Activated CD4-positive, alpha-beta memory T cell treated with anti-CD3 and anti-CD28 coated beads for 36 hours (primary cell): ENCODE results near the gene APOO. TPM values are rescaled to one million over a fixed set of nuclear protein-coding genes. Genes with fewer than 3 reads are reported as not detected.

Experiments used
- CTCF ChIA-PET: fragments of 350-600 bp; sonication (Branson Sonifier 250); formaldehyde crosslinking; loops from one replicate; lab custom pipeline; 2021; ENCODE audit warnings: antibody characterized with exemption, inconsistent platforms; lab: Charles Lee
- POLR2A ChIA-PET: fragments of 350-600 bp; sonication (Branson Sonifier 250); formaldehyde crosslinking; loops from one replicate; lab custom pipeline; 2021; ENCODE audit warnings: antibody characterized with exemption; lab: Charles Lee
- DNase-seq: peaks from one replicate; pipeline ENCODE4 v3.0.0-alpha.2; 2020
- H3K27ac Mint-ChIP-seq: one replicate; pipeline ENCODE4 v1.8.0; 2021; ENCODE audit warnings: mixed read lengths
- H3K27me3 Mint-ChIP-seq: one replicate; pipeline ENCODE4 v1.8.0; 2021; ENCODE audit warnings: mixed read lengths
- H3K36me3 Mint-ChIP-seq: one replicate; pipeline ENCODE4 v1.8.0; 2021; ENCODE audit warnings: mixed read lengths
- H3K4me1 Mint-ChIP-seq: one replicate; pipeline ENCODE4 v1.8.0; 2021; ENCODE audit warnings: low read depth, mixed read lengths
- H3K4me3 Mint-ChIP-seq: one replicate; pipeline ENCODE4 v1.8.0; 2021; ENCODE audit warnings: mild to moderate bottlenecking, mixed read lengths
- H3K9me3 Mint-ChIP-seq: one replicate; pipeline ENCODE4 v1.8.0; 2021; ENCODE audit warnings: mixed read lengths
- intact Hi-C: fragments of 100-400 bp; cut with micrococcal nuclease; formaldehyde crosslinking; loops from one replicate; pipeline ENCODE4 v1.15.1; 2023
- total RNA-seq, 2 experiments: library from RNA; stranded (reverse); gene quantifications; one replicate each; pipeline ENCODE4 v1.2.3, GENCODE V29; 2021

The APOO gene
- total RNA-seq, 2 experiments from 2014 or later: 32.8 to 35.0 TPM

DNA sequence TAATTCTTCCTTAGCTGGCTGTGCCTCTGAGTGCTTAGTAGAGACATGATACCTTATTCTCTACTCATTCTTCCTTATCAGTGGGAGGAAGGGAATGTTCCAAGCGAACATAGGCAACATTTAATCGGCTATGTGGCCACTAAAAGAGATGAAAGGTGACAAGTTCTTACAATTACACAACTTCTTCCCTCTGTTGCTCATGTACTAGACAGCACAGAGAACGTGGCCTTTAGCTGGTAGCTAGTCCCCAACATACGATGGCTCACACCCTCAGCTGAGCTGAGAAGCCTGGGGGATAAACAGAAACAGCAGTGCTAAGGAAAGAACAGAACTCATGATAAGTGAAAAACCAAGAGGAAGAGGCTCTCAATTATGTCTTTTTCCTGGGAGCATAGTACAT, 52.2 kb downstream of the APOO start:
- H3K4me3 Mint-ChIP-seq: no peak overlapping the region
- intact Hi-C loops: no loop called here

DNA sequence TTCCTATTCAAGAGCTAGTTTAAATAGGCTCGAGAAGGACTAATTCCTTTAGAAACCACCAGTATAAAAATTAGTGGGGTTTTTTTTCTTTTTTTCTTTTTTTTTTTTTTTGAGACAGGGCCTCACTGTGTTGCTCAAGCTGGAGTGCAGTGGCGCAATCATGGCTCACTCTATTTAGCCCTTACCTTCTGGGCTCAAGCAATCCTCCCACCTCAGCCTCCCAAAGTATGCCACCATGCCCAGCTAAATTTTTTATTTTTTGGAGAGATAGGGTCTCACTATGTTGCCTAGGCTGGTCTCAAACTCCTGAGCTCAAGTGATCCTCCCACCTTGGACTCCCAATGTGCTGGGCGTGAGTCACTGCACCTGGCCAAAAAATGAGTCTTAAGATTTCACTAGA, 52.8 kb downstream of the APOO start:
- ChIA-PET POLR2A (no interaction called here), CTCF (interaction anchor here (0.6 kb wide), 1 partner anchor 127 kb away, joined by 3 read pairs; no protein-coding TSS in a partner anchor)
- no peaks in the 10 kb centered on the region for H3K36me3 Mint-ChIP-seq
- H3K9me3 Mint-ChIP-seq: no peaks in the 10 kb centered on the region
- H3K4me3 Mint-ChIP-seq: no peak overlapping the region
- H3K4me1 Mint-ChIP-seq: no peaks in the 10 kb centered on the region
- no peak overlapping the region for H3K27ac Mint-ChIP-seq
- no peaks in the 10 kb centered on the region for H3K27me3 Mint-ChIP-seq
- DNase-seq: no peak
- intact Hi-C loops: no loop called here

More for the DNA sequence above, 52.2 kb downstream of the APOO start:
- POLR2A ChIA-PET: no interaction called here
- Mint-ChIP-seq H3K36me3 (no peaks in the 10 kb centered on the region), H3K9me3 (no peaks in the 10 kb centered on the region), H3K27me3 (no peaks in the 10 kb centered on the region), H3K27ac (no peak overlapping the region), H3K4me1 (no peaks in the 10 kb centered on the region)
- no peak for DNase-seq
- CTCF ChIA-PET: interaction anchor here (0.6 kb wide), 1 partner anchor 128 kb away, joined by 3 read pairs; no protein-coding TSS in a partner anchor

DNA sequence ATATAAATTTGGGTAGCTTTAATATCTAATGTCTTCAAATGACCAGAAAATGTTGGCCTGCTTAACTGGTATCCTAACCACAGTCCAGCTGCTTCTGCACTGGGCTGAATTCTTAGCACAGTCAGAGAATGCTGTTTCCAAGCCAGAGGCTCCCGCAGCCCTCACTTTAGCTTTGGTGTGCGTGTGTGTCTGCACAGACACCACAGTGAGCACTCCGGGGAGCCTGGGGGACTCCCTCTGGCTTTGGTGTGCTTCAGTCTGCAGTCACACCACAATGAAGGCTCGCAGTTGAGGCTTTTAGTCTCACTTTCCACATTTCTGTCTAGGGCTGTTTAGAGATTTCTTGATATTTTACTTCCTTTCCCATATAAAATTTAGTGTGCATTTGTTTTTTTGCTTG, 53.6 kb downstream of the APOO start:
- H3K36me3 Mint-ChIP-seq: no peaks in the 10 kb centered on the region
- intact Hi-C loops: no loop called here
- H3K27me3 Mint-ChIP-seq: no peaks in the 10 kb centered on the region
- no peak overlapping the region for H3K27ac Mint-ChIP-seq
- no peak for DNase-seq
- ChIA-PET CTCF (interaction anchor here (0.5 kb wide), 1 partner anchor 71 kb away, joined by 3 read pairs; the partner anchor contains the start of gene SAT1), POLR2A (no interaction called here)
- H3K4me1 Mint-ChIP-seq: no peaks in the 10 kb centered on the region
- H3K4me3 Mint-ChIP-seq: no peak overlapping the region
- no peaks in the 10 kb centered on the region for H3K9me3 Mint-ChIP-seq

DNA sequence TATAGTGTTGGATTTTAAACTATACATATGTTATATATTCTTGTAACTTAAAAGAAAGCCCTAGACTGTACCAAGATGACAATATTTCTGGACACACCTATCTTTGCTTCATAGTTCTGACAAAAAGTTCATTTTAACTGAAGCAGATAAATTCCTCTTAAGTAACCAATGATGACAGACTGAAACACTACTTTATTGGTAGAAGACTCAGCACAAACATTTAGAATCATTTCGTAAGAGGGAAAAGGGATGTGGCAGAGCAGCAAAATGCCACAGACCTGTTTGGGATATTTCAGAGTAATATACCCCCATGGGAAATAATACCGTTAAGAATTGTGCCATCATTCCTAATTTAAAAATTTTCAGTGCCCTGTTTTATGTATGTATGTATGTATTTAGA, 56.2 kb downstream of the APOO start:
- no peaks in the 10 kb centered on the region for H3K27me3 Mint-ChIP-seq
- ChIA-PET POLR2A (no interaction called here), CTCF (no interaction called here)
- no peak for DNase-seq
- H3K9me3 Mint-ChIP-seq: no peaks in the 10 kb centered on the region
- intact Hi-C loops: no loop called here
- no peaks in the 10 kb centered on the region for H3K4me1 Mint-ChIP-seq
- H3K4me3 Mint-ChIP-seq: no peak overlapping the region
- H3K36me3 Mint-ChIP-seq: no peaks in the 10 kb centered on the region
- no peak overlapping the region for H3K27ac Mint-ChIP-seq

DNA sequence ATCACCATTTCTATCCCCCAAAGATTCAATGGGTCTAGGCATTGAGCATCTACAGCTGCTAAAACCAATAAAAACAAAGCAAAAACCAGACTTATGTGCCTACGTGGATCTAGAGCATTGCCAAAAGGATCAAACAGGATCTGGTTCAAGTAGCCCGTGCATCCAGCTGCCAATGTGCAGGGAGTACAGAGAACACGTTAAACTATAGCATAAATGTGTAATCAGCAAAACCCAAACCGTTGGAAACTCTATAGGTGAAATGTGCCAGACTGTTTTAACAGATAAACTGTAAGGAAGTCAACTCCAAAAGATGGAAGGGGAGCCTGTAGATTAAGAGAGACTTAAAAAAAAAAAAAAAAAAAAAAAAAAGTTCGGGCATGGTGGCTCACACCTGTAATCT, 58.5 kb downstream of the APOO start:
- Mint-ChIP-seq H3K4me3 (no peak overlapping the region), H3K36me3 (no peaks in the 10 kb centered on the region), H3K4me1 (no peaks in the 10 kb centered on the region), H3K27ac (no peak overlapping the region), H3K9me3 (no peaks in the 10 kb centered on the region), H3K27me3 (no peaks in the 10 kb centered on the region)
- CTCF ChIA-PET: interaction anchor here (1.5 kb wide), 1 partner anchor 52 kb away, joined by 3 read pairs; no protein-coding TSS in a partner anchor
- DNase-seq: no peak
- POLR2A ChIA-PET: no interaction called here
- intact Hi-C loops: no loop called here

DNA sequence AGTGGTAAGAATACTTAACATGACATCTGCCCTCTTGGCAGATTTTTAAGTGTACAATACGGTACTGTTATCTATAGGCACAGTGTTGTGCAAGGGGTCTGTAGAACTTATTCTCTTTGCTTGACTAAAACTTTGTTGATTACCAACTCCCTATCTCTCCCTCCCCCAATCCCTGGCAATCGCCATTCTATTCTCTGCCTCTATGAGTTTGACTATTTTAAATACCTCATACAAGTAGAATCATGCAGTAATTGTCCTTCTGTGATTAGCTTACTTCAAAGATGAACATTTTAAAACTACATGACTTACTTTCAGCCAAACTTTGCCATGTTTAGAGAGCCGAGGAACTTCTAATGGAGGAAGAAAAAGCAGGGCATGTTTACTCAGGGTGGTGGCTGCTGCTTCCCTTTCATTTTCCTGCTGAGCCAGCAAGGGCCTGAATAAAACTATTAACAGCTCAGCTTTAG, 62.4 kb downstream of the APOO start:
- H3K4me1 Mint-ChIP-seq: no peaks in the 10 kb centered on the region
- POLR2A ChIA-PET: no interaction called here
- no peak overlapping the region for H3K27ac Mint-ChIP-seq
- CTCF ChIA-PET: no interaction called here
- H3K9me3 Mint-ChIP-seq: no peaks in the 10 kb centered on the region
- DNase-seq: no peak
- intact Hi-C loops: no loop called here
- no peaks in the 10 kb centered on the region for H3K36me3 Mint-ChIP-seq
- no peak overlapping the region for H3K4me3 Mint-ChIP-seq
- no peaks in the 10 kb centered on the region for H3K27me3 Mint-ChIP-seq

DNA sequence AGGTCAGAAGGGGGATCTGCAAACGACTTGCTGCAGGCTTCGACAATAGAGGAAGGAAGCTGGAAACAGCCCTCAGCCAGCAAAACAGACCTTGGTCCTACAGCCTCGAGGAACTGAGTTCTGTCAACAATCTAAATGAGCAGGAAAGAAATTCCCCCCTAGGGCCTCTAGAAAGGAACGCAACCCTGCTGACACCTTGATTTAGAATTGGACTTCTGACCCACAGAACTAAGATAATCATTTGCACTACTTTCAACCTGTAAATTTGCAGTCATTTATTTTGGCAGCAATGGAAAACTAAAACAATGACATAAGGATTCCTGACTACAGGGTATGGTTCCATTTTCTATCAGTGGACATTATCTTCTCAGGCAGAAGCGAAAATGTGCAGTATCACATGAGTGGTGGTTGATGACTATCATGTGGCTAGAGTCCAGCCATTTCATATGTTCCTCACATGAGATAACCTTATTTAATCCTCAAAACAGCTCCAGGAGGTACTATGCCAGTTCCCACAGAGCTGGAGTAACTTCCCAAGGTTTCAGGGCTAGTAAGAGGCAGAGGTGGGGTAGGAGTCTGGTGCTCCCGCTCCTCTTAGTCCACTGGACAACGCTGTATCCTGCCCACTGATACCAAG, 63.1 kb downstream of the APOO start:
- Mint-ChIP-seq H3K9me3 (no peaks in the 10 kb centered on the region), H3K27ac (no peak overlapping the region), H3K27me3 (no peaks in the 10 kb centered on the region), H3K36me3 (no peaks in the 10 kb centered on the region), H3K4me3 (no peak overlapping the region), H3K4me1 (no peaks in the 10 kb centered on the region)
- ChIA-PET CTCF (no interaction called here), POLR2A (no interaction called here)
- no peak for DNase-seq
- intact Hi-C loops: no loop called here

DNA sequence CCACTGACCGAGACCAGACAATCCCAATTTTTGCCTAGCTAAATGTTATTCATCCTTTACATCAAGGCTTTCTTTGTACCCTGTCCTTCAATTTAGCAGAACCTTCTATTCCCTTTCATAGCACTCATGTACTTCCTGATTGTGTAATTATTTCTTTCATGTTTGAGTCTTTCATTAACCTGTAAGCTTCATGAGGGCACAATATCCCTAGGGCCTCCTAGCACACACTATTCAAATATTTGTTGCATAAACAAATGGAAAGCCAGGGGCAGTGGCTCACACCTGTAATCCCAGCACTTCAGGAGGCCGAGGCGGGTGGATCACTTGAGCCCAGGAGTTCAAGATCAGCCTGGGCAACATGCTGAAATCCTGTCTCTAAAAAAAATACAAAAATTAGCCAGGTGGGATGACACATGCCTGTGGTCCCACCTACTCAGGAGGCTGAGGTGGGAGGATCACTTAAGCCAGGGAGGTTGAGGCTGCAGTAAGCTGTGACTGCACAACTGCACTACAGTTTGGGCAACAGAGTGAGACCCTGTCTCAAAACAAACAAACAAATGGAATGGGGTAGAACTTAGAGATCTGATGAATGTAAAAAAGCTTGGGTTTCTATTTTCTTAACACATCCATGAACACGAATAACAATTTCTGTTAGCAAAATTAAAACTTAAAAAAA, 65.8 kb downstream of the APOO start:
- H3K4me1 Mint-ChIP-seq: no peaks in the 10 kb centered on the region
- no peaks in the 10 kb centered on the region for H3K9me3 Mint-ChIP-seq
- intact Hi-C loops: no loop called here
- no peaks in the 10 kb centered on the region for H3K36me3 Mint-ChIP-seq
- H3K4me3 Mint-ChIP-seq: no peak overlapping the region
- no peaks in the 10 kb centered on the region for H3K27me3 Mint-ChIP-seq
- no peak overlapping the region for H3K27ac Mint-ChIP-seq
- ChIA-PET POLR2A (no interaction called here), CTCF (no interaction called here)
- no peak for DNase-seq

DNA sequence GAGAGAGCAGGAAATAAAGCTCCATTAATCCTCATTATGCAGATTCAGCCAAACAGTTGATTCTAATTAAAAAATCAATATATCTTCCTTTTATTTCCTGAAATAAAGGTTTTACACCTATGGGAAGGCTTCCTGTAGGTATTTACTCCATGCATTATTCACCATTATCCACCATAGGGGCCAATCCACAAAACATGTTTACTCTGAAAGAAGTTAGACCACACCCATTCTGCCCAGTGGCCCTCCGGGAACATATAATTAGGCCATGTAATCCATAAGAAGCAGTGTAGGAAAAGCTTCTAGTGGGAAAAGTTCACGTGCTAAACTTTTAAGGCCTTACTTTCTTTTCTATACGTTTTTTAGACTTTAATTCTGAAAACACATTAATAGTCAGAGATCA, 67.1 kb downstream of the APOO start:
- ChIA-PET CTCF (no interaction called here), POLR2A (no interaction called here)
- H3K27me3 Mint-ChIP-seq: no peaks in the 10 kb centered on the region
- H3K27ac Mint-ChIP-seq: no peak overlapping the region
- H3K4me1 Mint-ChIP-seq: no peaks in the 10 kb centered on the region
- DNase-seq: no peak
- intact Hi-C loops: no loop called here
- no peak overlapping the region for H3K4me3 Mint-ChIP-seq
- H3K9me3 Mint-ChIP-seq: no peaks in the 10 kb centered on the region
- H3K36me3 Mint-ChIP-seq: no peaks in the 10 kb centered on the region

DNA sequence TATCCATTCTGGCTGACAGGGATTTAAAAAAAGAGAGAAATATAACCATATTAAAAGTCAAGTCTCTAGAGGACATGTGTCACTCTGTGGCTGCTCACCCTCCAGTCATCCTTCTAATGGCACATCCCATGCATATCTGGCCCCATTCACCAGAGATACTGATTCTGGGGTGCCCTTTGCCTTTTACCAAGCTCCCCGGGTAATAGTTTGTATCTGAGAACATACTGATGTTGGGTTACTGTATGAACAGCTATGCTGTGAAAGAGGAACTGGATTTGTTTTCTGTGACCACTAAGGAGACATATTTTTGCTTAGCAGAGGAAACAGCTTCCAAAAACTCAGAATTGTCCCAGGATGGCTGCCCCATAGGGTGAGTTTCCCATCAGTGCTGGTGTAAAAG, 68.8 kb downstream of the APOO start:
- ChIA-PET POLR2A (no interaction called here), CTCF (no interaction called here)
- H3K27ac Mint-ChIP-seq: no peak overlapping the region
- H3K27me3 Mint-ChIP-seq: no peaks in the 10 kb centered on the region
- DNase-seq: no peak
- intact Hi-C loops: no loop called here
- H3K36me3 Mint-ChIP-seq: no peaks in the 10 kb centered on the region
- no peaks in the 10 kb centered on the region for H3K4me1 Mint-ChIP-seq
- H3K9me3 Mint-ChIP-seq: no peaks in the 10 kb centered on the region
- H3K4me3 Mint-ChIP-seq: no peak overlapping the region

DNA sequence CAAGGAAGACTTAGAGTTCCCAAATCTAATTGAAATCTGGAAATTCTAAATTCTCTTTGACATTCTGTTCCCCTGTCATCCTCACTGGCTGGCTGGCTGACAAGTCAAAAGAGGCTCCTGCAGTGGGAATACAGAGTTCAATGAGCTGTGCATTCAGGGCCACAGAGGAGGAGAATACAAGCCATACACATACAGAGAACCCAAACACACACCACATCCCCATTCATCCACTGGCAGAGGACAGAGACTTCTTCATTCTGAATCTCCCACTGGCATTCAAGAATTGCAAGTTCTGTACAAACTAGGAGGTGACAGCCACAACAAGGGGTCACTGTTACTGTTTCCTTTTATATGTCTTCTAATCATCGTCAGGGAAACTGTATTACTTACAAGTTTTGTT, 75.0 kb downstream of the APOO start:
- ChIA-PET CTCF (no interaction called here), POLR2A (no interaction called here)
- no peak overlapping the region for H3K4me3 Mint-ChIP-seq
- no peaks in the 10 kb centered on the region for H3K9me3 Mint-ChIP-seq
- no peak for DNase-seq
- no peak overlapping the region for H3K27ac Mint-ChIP-seq
- H3K36me3 Mint-ChIP-seq: no peaks in the 10 kb centered on the region
- intact Hi-C loops: no loop called here
- no peaks in the 10 kb centered on the region for H3K4me1 Mint-ChIP-seq
- no peaks in the 10 kb centered on the region for H3K27me3 Mint-ChIP-seq

DNA sequence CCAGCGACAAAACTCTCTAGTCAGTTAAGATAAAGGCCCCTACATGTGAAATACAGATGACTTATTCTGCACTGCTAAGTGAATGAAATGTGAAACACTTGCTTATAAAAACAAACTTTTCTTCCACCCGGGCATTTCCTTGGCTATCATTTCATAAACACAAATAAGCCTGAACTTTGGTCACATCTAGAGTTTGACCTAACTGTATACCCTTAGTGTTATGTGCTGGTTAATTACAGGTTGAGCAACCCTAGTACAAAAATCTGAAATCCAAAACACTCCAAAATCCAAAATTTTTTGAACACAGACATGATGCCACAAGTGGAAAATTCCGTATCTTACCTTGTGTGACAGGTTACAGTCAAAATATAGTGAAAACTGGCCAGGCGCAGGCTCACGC, 78.9 kb downstream of the APOO start:
- intact Hi-C loops: no loop called here

DNA sequence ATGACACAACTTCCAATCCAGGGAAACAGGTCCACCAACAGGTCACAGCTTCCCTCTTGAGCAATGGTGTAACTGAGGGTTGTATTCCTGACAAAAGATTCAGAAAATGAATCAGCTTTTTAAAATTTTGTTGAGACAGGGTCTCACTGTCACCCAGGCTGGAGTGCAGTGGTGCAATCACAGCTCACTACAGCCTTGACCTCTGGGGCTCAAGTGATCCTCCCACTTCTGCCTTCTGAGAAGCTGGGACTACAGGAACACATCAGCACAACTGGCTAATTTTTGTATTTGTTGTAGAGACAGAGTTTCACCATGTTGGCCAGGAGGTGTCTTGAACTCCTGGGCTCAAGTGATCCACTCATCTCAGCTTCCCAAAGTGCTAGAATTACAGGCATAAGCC, 81.1 kb downstream of the APOO start:
- Mint-ChIP-seq H3K4me3 (no peak overlapping the region), H3K9me3 (no peaks in the 10 kb centered on the region), H3K27ac (no peak overlapping the region), H3K4me1 (no peaks in the 10 kb centered on the region), H3K36me3 (no peaks in the 10 kb centered on the region), H3K27me3 (no peaks in the 10 kb centered on the region)
- no peak for DNase-seq
- intact Hi-C loops: no loop called here
- POLR2A ChIA-PET: interaction anchor here (0.7 kb wide), 1 partner anchor 1614 kb away, joined by 3 read pairs; no protein-coding TSS in a partner anchor
- CTCF ChIA-PET: no interaction called here

More for the DNA sequence above, 78.9 kb downstream of the APOO start:
- no peak for DNase-seq
- Mint-ChIP-seq H3K4me1 (no peaks in the 10 kb centered on the region), H3K36me3 (no peaks in the 10 kb centered on the region), H3K9me3 (no peaks in the 10 kb centered on the region), H3K4me3 (no peak overlapping the region), H3K27me3 (no peaks in the 10 kb centered on the region), H3K27ac (no peak overlapping the region)
- POLR2A ChIA-PET: no interaction called here
- CTCF ChIA-PET: no interaction called here
